ENCODE results near the gene FAM83D. TPM values are rescaled to one million over a fixed set of nuclear protein-coding genes. Genes with fewer than 3 reads are reported as not detected.
"Not testable (repeated sequence)": the region's sequence is repeated elsewhere in the genome, so short reads cannot be mapped to it uniquely, and the experiment has no call there.

FAM83D gene
- total RNA-seq, 1 donor from 2014 or later = 4.6 TPM

- Mint-ChIP-seq H3K9me3 (ENCODE audit: unreplicated experiment) (no peaks in the 10 kb centered on the region), H3K36me3 (ENCODE audit: unreplicated experiment) (peaks cover 25% of the 10 kb centered on the region), H3K27me3 (ENCODE audit: unreplicated experiment) (no peaks in the 10 kb centered on the region), H3K4me3 (ENCODE audit: unreplicated experiment) (no peak overlapping the region), H3K4me1 (ENCODE audit: unreplicated experiment) (peaks cover 28% of the 10 kb centered on the region), H3K27ac (ENCODE audit: unreplicated experiment) (no peak overlapping the region)
- no peak for DNase-seq (ENCODE audit: extremely low spot score, unreplicated experiment)
- TF ChIP-seq, protein P1, sequence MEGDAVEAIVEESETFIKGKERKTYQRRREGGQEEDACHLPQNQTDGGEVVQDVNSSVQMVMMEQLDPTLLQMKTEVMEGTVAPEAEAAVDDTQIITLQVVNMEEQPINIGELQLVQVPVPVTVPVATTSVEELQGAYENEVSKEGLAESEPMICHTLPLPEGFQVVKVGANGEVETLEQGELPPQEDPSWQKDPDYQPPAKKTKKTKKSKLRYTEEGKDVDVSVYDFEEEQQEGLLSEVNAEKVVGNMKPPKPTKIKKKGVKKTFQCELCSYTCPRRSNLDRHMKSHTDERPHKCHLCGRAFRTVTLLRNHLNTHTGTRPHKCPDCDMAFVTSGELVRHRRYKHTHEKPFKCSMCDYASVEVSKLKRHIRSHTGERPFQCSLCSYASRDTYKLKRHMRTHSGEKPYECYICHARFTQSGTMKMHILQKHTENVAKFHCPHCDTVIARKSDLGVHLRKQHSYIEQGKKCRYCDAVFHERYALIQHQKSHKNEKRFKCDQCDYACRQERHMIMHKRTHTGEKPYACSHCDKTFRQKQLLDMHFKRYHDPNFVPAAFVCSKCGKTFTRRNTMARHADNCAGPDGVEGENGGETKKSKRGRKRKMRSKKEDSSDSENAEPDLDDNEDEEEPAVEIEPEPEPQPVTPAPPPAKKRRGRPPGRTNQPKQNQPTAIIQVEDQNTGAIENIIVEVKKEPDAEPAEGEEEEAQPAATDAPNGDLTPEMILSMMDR (IDR thresholded peaks at IDR 0.05) = no peak
These were observed 60.4 kb downstream of the FAM83D start for GRCh38 chr20:38986663-38987062.

GRCh38 chr20:38987777-38988176 is 61.6 kb downstream of the FAM83D start:
- TF ChIP-seq, protein P1 (IDR thresholded peaks at IDR 0.05) = no peak
- Mint-ChIP-seq H3K9me3 (ENCODE audit: unreplicated experiment) (no peaks in the 10 kb centered on the region), H3K4me1 (ENCODE audit: unreplicated experiment) (peaks cover 21% of the 10 kb centered on the region), H3K27ac (ENCODE audit: unreplicated experiment) (no peak overlapping the region), H3K4me3 (ENCODE audit: unreplicated experiment) (no peak overlapping the region), H3K27me3 (ENCODE audit: unreplicated experiment) (no peaks in the 10 kb centered on the region), H3K36me3 (ENCODE audit: unreplicated experiment) (peaks cover 31% of the 10 kb centered on the region)
- DNase-seq (ENCODE audit: extremely low spot score, unreplicated experiment) = no peak

- Mint-ChIP-seq H3K27ac (ENCODE audit: unreplicated experiment) (no peak overlapping the region), H3K27me3 (ENCODE audit: unreplicated experiment) (no peaks in the 10 kb centered on the region), H3K4me3 (ENCODE audit: unreplicated experiment) (no peak overlapping the region), H3K9me3 (ENCODE audit: unreplicated experiment) (no peaks in the 10 kb centered on the region), H3K4me1 (ENCODE audit: unreplicated experiment) (peaks cover 11% of the 10 kb centered on the region), H3K36me3 (ENCODE audit: unreplicated experiment) (peaks cover 41% of the 10 kb centered on the region)
- TF ChIP-seq, protein P1 (IDR thresholded peaks at IDR 0.05) = no peak
- DNase-seq (ENCODE audit: extremely low spot score, unreplicated experiment) = no peak
These were observed 64.5 kb downstream of the FAM83D start for GRCh38 chr20:38990728-38991127.

- H3K9me3 Mint-ChIP-seq (ENCODE audit: unreplicated experiment) = no peaks in the 10 kb centered on the region
These were observed 65.8 kb downstream of the FAM83D start for GRCh38 chr20:38991814-38992704.

DNA sequence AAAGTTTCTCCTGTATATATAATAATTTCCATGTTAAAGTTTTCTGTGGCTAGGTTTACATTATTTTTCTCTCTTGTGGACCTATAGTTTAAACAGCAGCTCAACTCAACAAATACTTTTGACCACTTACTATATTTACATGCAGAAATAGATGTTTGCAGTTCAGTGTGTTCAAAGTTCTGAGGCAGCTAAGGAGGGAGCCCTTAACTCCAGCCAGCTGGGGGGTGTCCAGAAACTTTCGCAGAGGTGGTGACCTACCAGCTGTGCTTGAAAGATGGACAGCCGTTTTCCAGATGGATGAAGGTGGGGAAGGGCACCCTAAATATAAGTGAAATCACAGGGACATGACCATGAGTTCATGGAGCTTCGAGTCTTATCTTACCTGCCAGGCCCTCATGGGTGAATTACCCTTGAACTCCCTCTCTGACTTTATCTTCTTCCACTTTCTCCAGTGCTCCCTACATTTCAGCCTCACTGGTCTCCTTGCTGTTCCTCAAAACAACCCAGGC is 69.4 kb downstream of the FAM83D start:
- Mint-ChIP-seq H3K27me3 (ENCODE audit: unreplicated experiment) (no peaks in the 10 kb centered on the region), H3K27ac (ENCODE audit: unreplicated experiment) (no peak overlapping the region), H3K36me3 (ENCODE audit: unreplicated experiment) (peaks cover 44% of the 10 kb centered on the region), H3K4me1 (ENCODE audit: unreplicated experiment) (no peaks in the 10 kb centered on the region), H3K9me3 (ENCODE audit: unreplicated experiment) (no peaks in the 10 kb centered on the region), H3K4me3 (ENCODE audit: unreplicated experiment) (no peak overlapping the region)
- DNase-seq (ENCODE audit: extremely low spot score, unreplicated experiment) = no peak
- TF ChIP-seq, protein P1 (IDR thresholded peaks at IDR 0.05) = no peak

More at GRCh38 chr20:38991814-38992704, 65.8 kb downstream of the FAM83D start:
- TF ChIP-seq, protein P1 (IDR thresholded peaks at IDR 0.05) = no peak
- Mint-ChIP-seq H3K36me3 (ENCODE audit: unreplicated experiment) (peaks cover 51% of the 10 kb centered on the region), H3K27ac (ENCODE audit: unreplicated experiment) (no peak overlapping the region), H3K27me3 (ENCODE audit: unreplicated experiment) (no peaks in the 10 kb centered on the region), H3K4me1 (ENCODE audit: unreplicated experiment) (peaks cover 7% of the 10 kb centered on the region), H3K4me3 (ENCODE audit: unreplicated experiment) (no peak overlapping the region)
- DNase-seq (ENCODE audit: extremely low spot score, unreplicated experiment) = no peak

DNA sequence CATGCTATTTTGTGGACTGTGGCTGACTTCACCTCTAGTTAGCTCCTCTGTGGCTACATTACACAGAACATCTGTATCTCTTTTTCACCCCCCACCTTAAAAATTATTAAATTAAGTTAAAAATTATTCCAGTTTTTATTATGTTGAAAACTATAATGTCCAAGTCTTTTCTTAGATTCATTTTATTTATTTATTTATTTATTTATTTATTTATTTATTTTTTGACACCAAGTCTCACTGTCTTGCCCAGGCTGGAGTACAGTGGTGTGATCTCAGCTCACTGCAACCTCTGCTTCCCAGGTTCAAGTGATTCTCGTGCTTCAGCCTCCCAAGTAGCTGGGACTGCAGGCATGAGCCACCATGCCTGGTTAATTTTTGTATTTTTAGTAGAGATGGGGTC is 70.6 kb downstream of the FAM83D start:
- peaks cover 44% of the 10 kb centered on the region for H3K36me3 Mint-ChIP-seq (ENCODE audit: unreplicated experiment)
- DNase-seq (ENCODE audit: extremely low spot score, unreplicated experiment); H3K27ac Mint-ChIP-seq (ENCODE audit: unreplicated experiment): not testable (repeated sequence)

More for the DNA sequence above, 70.6 kb downstream of the FAM83D start:
- not testable (repeated sequence) for H3K4me1 Mint-ChIP-seq (ENCODE audit: unreplicated experiment); H3K4me3 Mint-ChIP-seq (ENCODE audit: unreplicated experiment); H3K9me3 Mint-ChIP-seq (ENCODE audit: unreplicated experiment); H3K27me3 Mint-ChIP-seq (ENCODE audit: unreplicated experiment)

All from osteocyte (in vitro differentiated cells).